ENCODE measurements around the gene IFT81.

The IFT81 gene

GRCh38 chr12:110109837-110110535 is 14.2 kb upstream of the IFT81 start:
- Histone ChIP-seq H3K9ac (ENCODE audit: low read depth, low read length) (no peak overlapping the region), H3K4me3 (ENCODE audit: low read depth in 1 of 2, low read length in 2 of 2) (no peak overlapping the region), H3K4me2 (ENCODE audit: insufficient read depth, low read length) (no peak overlapping the region), H3K36me3 (ENCODE audit: insufficient read depth, low read length) (no peaks in the 10 kb centered on the region), H3K9me3 (ENCODE audit: insufficient read depth, low read length, severe bottlenecking) (no peaks in the 10 kb centered on the region), H2AFZ (ENCODE audit: low read depth, low read length) (no peak overlapping the region), H4K20me1 (ENCODE audit: insufficient read depth, low read length) (no peaks in the 10 kb centered on the region), H3K27ac (ENCODE audit: low read length) (no peak overlapping the region), H3K27me3 (ENCODE audit: insufficient read depth, low read length, poor library complexity) (no peaks in the 10 kb centered on the region), H3K4me1 (ENCODE audit: insufficient read depth, low read length) (no peaks in the 10 kb centered on the region), H3K79me2 (ENCODE audit: insufficient read depth, low read length) (no peaks in the 10 kb centered on the region)
- ATAC-seq (ENCODE audit: insufficient read depth, low read depth) (no peak), DNase-seq (no peak)
- TF ChIP-seq EZH2 (IDR thresholded peaks at IDR 0.05; ENCODE audit: borderline replicate concordance, low read depth, low read length, severe bottlenecking): no peak

DNA sequence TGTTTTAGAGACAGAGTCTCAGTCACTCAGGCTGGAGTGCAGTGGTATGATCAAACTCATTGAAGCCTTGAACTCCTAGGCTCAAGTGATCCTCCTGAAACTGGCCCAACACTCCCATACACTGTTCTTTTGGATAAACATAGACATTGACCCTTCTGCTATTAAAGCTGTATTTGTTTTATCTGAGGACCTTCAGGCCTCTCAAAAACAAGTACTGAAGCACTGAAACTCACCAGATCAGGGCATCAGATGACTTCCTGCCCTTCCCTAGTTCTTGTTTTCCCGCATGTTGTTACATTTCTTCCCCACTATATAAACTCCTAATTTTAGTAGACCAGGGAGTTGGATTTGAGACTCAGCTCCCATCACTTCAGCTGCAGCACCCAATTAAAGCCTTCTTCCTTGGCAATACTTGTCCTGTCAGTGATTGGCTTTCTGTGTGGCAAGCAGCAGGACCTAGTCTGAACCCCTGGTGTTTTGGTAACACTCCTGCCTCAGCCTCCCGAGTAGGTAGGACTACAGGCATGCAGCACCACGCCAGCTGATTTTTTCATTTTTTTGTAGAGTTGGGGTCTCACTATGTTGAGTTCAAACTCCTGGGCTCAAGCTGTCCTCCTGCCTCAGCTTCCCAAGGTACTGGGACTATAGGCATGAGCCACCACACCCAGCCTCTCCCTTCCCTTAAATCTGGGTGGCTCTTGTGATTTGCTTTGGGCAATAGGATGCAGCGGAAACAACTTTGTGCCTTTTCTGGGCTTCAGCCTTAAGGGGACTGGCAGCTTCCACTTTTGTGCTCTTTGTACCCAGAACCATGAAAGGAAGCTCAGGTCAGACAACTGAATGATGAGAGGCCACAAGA is 12.5 kb upstream of the IFT81 start:
- no peaks in the 10 kb centered on the region for H3K79me2 ChIP-seq (ENCODE audit: insufficient read depth, low read length)
- H3K9me3 ChIP-seq (ENCODE audit: insufficient read depth, low read length, severe bottlenecking): no peaks in the 10 kb centered on the region
- H3K4me2 ChIP-seq (ENCODE audit: insufficient read depth, low read length): no peak overlapping the region
- H3K27me3 ChIP-seq (ENCODE audit: insufficient read depth, low read length, poor library complexity): no peaks in the 10 kb centered on the region
- H3K4me3 ChIP-seq (ENCODE audit: low read depth in 1 of 2, low read length in 2 of 2): no peak overlapping the region
- H3K27ac ChIP-seq (ENCODE audit: low read length): no peak overlapping the region
- no peak overlapping the region for H3K9ac ChIP-seq (ENCODE audit: low read depth, low read length)
- no peaks in the 10 kb centered on the region for H4K20me1 ChIP-seq (ENCODE audit: insufficient read depth, low read length)
- H3K4me1 ChIP-seq (ENCODE audit: insufficient read depth, low read length): no peaks in the 10 kb centered on the region
- H2AFZ ChIP-seq (ENCODE audit: low read depth, low read length): peak overlapping the region; percentile 26; the same call in 1 of the 2 replicates
- DNase-seq (no peak), ATAC-seq (ENCODE audit: insufficient read depth, low read depth) (no peak)
- TF ChIP-seq EZH2 (IDR thresholded peaks at IDR 0.05; ENCODE audit: borderline replicate concordance, low read depth, low read length, severe bottlenecking) (no peak), CTCF (IDR thresholded peaks at IDR 0.05; ENCODE audit: borderline replicate concordance, extremely low read depth, low read length, poor library complexity, severe bottlenecking) (no peak)
- no peaks in the 10 kb centered on the region for H3K36me3 ChIP-seq (ENCODE audit: insufficient read depth, low read length)

GRCh38 chr12:110112335-110112660 is 11.9 kb upstream of the IFT81 start:
- H3K79me2 ChIP-seq (ENCODE audit: insufficient read depth, low read length): no peaks in the 10 kb centered on the region

More at GRCh38 chr12:110112335-110112660, 11.9 kb upstream of the IFT81 start:
- no peak for ATAC-seq (ENCODE audit: insufficient read depth, low read depth)
- no peak overlapping the region for H3K4me2 ChIP-seq (ENCODE audit: insufficient read depth, low read length)
- H4K20me1 ChIP-seq (ENCODE audit: insufficient read depth, low read length): no peaks in the 10 kb centered on the region
- no peak for DNase-seq
- H3K36me3 ChIP-seq (ENCODE audit: insufficient read depth, low read length): no peaks in the 10 kb centered on the region
- H3K27me3 ChIP-seq (ENCODE audit: insufficient read depth, low read length, poor library complexity): no peaks in the 10 kb centered on the region
- no peaks in the 10 kb centered on the region for H3K9me3 ChIP-seq (ENCODE audit: insufficient read depth, low read length, severe bottlenecking)
- no peak overlapping the region for H3K9ac ChIP-seq (ENCODE audit: low read depth, low read length)
- no peaks in the 10 kb centered on the region for H3K4me1 ChIP-seq (ENCODE audit: insufficient read depth, low read length)
- H3K4me3 ChIP-seq (ENCODE audit: low read depth in 1 of 2, low read length in 2 of 2): no peak overlapping the region
- no peak overlapping the region for H2AFZ ChIP-seq (ENCODE audit: low read depth, low read length)
- no peak for TF ChIP-seq EZH2 (IDR thresholded peaks at IDR 0.05; ENCODE audit: borderline replicate concordance, low read depth, low read length, severe bottlenecking)
- no peak for TF ChIP-seq CTCF (IDR thresholded peaks at IDR 0.05; ENCODE audit: borderline replicate concordance, extremely low read depth, low read length, poor library complexity, severe bottlenecking)
- H3K27ac ChIP-seq (ENCODE audit: low read length): no peak overlapping the region

Data from DND-41 (cell line).